GM21737 (cell line): Measurements from ENCODE around the gene DDX11.
A peak's percentile ranks its signal among the peaks of the same experiment; 100 is the strongest.
"Not testable (repeated sequence)": the region's sequence is repeated elsewhere in the genome, so short reads cannot be mapped to it uniquely, and the experiment has no call there.

Source experiments
- ATAC-seq: cut with Tn5 transposase; IDR thresholded peaks from one replicate; pipeline ENCODE4 v1.9.1; 2021; ENCODE audit warnings: mild to moderate bottlenecking, moderate library complexity; ENCODE audit not compliant: unreplicated experiment

Gene DDX11

GRCh38 chr12:31073527-31074332 lies at the start of gene DDX11:
DDX11 (plus strand) TSS chr12:31073860; CDS start chr12:31078394, 4,534 bp downstream.
- peak; percentile 94 for ATAC-seq

DNA sequence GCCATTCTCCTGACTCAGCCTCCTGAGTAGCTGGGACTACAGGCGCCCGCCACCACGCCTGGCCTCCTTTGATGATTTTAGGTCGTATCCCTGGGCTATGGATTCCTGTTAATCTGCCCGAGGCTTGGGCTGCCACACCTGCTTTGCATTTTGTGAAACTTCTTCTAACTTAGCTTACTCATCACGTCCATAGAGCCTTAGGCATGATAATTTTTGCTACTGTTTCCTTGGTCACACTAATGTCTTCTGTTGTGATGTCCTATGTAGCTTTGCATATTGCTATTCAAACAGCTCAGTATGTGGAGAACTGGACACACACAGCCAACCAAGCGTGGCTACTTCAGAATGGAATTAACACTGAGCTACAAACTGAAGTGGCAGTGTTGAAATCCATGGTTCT lies 47.5 kb upstream of the DDX11 start:
- no peak for ATAC-seq

DNA sequence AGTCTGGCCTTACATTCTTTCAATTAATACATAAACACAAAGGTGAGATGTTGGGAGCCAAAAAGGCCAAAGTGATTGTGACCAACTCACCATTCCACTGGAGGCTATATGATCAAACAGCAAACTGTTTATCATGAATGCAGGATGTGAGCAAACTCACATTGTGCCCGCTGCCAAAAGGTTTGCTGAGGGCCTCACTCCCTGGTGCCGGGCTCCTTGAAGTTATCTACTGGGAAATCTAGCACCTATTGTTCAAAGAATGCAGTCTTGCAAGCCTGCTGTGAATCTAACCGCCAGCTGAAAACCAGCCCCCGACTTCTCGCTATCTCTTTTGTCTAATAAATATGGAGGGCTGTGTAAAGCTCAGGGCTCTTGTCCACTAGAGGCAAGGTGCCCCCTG lies 46.7 kb upstream of the DDX11 start:
- ATAC-seq: not testable (repeated sequence)

- no peak for ATAC-seq
Observed at GRCh38 chr12:31029468-31029867, 44.2 kb upstream of the DDX11 start.

DNA sequence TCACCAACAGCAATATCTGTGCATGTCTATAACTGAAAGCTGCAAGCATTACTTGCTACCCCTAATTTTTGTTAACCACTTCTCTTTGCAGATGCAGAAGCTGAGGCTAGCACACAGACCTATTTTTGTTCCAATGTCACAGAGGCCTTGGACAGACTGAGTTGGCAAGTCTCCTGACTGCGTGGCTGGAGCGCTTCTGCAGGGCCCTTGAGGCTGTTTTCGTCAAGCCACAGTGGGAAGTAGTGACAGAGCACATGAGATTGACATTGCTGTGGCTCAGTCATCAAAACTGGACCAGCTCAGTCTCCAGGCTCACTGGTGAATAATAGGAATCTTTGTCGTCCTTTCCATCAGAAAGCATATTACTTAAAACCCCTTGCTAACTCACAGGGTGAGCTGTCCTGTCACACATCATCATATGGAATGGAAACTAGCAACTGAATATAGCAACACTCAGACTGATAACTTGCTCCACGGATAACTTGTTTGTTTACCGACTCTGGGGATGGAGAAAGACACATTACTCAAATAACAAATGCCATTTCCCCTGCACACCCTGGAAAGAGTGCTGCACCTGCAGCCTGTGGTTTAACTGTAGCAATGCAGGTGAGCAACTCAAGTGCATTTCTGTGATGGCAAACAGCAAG lies 43.6 kb upstream of the DDX11 start:
- no peak for ATAC-seq

- no peak for ATAC-seq
Observed at GRCh38 chr12:31031951-31032335, 41.7 kb upstream of the DDX11 start.

DNA sequence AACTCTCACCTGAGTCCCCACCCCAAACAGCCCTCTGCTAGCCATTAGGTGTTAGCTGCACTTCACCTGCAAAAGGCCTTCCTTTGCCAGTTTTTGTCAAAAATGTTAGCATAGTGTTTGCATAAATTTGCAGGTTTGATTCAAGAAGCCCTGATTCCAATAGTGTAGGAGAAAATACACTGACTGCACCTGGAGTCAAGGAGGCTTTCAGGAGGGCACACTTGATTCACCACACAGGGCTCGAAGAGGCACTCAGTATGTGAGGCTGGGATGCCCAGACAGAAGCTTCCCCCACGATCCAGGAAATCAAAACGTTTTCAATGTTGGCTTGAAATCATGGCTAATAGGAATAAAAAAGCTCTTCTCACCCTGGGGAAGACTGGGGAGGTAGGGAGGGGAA lies 40.5 kb upstream of the DDX11 start:
- no peak for ATAC-seq

DNA sequence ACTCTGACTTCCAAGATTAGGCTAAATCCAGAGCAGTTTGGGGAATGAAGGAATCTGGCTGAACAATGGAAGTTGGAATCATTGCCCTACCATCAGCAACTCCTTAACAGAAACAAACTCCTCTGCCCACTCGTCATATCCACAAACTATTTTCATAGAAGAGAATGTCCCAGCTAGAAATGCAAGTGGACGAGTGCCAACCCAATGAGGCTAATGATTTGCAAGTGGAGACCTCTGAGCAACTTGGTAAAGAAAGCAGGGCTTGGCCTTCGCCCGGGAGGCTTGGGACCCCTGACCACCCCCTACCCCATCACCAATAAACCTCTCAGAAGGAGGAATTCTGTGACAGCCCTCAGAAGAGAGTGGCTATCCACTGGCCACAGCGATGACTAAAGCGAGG lies 40.0 kb upstream of the DDX11 start:
- no peak for ATAC-seq

DNA sequence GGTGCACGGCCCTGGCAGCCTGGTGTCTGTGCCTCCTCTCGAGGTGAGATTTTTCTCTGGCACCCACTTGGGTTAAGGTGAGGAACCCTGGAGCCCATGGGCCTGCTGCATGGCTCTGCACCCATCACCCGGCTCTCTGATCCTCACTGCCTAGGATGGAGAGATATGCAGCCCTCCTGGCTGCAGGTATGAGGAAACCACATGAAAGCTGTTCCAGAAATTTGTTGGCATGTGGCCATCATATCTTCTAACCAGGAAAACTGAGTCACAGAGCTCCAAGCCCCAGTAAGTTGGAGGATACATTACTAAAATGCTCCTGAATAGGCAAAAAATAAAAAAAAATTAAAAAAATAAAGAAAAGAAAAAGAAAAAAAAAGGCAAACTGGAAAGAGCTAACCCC lies 39.3 kb upstream of the DDX11 start:
- no peak for ATAC-seq

- ATAC-seq: no peak
Observed at GRCh38 chr12:31035226-31035625, 38.4 kb upstream of the DDX11 start.

GRCh38 chr12:31035967-31036665 lies 37.5 kb upstream of the DDX11 start:
- no peak for ATAC-seq

GRCh38 chr12:31037028-31037427 lies 36.6 kb upstream of the DDX11 start:
- ATAC-seq: no peak

GRCh38 chr12:31037931-31038330 lies 35.7 kb upstream of the DDX11 start:
- no peak for ATAC-seq

GRCh38 chr12:31041033-31041564 lies 32.6 kb upstream of the DDX11 start:
- ATAC-seq: no peak

DNA sequence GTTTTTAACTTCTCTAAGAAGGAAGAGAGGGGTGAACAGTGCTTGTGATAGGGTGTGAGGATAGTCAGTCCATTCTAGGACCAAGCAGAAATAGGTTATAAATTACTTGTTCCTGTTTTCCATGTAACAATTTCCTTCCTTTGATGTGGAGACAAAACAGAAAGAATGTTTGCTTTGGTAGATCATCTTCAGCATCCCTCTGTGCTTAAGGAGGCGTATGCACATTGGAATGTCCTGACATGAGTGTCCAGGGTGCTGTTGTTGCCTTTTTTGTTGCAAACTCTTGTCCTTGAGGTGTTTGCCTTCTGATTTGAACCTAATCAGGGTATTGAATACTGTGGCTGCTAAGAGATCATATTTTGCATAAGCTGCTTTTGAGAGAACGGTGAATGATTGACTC lies 23.5 kb upstream of the DDX11 start:
- ATAC-seq: not testable (repeated sequence)

GRCh38 chr12:31050548-31050947 lies 23.1 kb upstream of the DDX11 start:
- ATAC-seq: not testable (repeated sequence)

DNA sequence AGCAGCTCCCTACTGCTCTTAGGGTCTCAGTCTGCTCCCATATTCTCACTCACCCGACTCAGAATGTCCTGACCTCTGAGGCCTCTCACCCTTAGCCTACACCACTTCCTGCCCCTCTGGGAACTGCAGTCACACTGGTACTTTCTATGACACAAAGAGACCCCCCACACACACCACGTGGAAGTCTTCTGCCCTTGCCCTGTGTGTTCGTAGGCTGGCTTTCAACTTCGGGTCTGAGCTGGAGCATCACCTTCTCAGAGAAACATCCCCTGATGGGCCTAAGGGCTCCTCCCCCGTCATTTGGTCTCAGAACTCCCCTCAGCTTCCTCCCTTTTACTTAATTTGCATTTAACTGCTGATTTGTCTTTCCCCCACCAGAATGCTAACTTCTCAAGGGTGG lies 22.0 kb upstream of the DDX11 start:
- ATAC-seq: not testable (repeated sequence)

DNA sequence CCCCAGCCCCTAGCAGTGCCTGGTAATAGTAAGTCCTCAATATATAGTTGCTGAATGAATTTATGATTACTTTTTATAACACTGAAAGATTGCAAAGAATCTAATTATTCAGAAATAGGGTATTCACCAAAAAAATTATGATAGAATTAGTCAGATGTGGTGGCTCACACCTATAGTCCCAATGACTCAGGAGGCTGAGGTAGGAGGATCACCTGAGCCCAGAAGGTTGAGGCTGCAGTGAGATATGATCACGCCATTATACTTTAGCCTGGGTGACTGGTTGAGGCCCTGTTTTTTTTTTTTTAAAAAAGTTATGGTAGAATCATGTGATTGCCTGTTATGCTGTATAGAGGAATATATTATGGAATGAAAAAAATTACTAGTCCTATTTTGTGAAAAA lies 21.5 kb upstream of the DDX11 start:
- not testable (repeated sequence) for ATAC-seq

GRCh38 chr12:31052666-31053439 lies 20.8 kb upstream of the DDX11 start:
- not testable (repeated sequence) for ATAC-seq

GRCh38 chr12:31053944-31054343 lies 19.7 kb upstream of the DDX11 start:
- ATAC-seq: not testable (repeated sequence)

GRCh38 chr12:31057671-31058070 lies 16.0 kb upstream of the DDX11 start:
- ATAC-seq: no peak
